ENCODE measurements around the gene GTF3C4. TPM values are rescaled to one million over a fixed set of nuclear protein-coding genes. Genes with fewer than 3 reads are reported as not detected.

Gene GTF3C4
- total and polyA plus RNA-seq, 2 experiments from 2014 or later, result 9.5 to 39.6 TPM

- TF ChIP-seq ZNF462 (CRISPR knock-in tag; IDR thresholded peaks at IDR 0.05), result no peak
- TF ChIP-seq ZNF114 (CRISPR knock-in tag; IDR thresholded peaks at IDR 0.05), result no peak
Measured at GRCh38 chr9:132645711-132646110, 24.6 kb upstream of the GTF3C4 start (continued).

- no peak overlapping the region for H3K27ac ChIP-seq (ENCODE audit: low read depth)
- H3K27ac Mint-ChIP-seq, result no peak overlapping the region
- no peak overlapping the region for H3K4me3 Mint-ChIP-seq
Measured at GRCh38 chr9:132646726-132647125, 23.5 kb upstream of the GTF3C4 start.

DNA sequence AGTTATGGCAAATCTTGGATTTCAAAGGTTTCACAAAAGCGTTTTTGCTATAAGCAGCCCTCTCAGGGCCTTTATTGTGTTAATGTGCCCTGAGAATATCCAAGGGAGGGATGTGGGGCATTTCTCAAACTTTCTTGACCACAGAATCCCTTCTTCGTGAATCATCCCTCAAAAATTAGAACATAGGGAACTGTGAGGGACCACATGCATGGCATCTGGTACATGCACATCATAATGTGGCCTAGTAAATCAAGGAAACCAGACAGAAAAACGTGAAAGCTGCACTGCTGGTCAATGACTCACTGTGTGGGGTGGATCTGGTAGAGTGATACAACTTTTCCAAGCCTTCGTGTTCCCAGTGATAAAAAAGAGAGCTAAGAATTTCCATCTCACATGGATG lies 22.9 kb upstream of the GTF3C4 start:
- no peak overlapping the region for H3K27ac Mint-ChIP-seq
- no peaks in the 10 kb centered on the region for H3K27me3 Mint-ChIP-seq (ENCODE audit: insufficient read depth, low read depth, poor library complexity)
- Histone ChIP-seq H3K27ac (ENCODE audit: low read depth) (no peak overlapping the region), H3K27me3 (ENCODE audit: insufficient read depth) (no peaks in the 10 kb centered on the region), H3K36me3 (ENCODE audit: insufficient read depth) (peaks cover 46% of the 10 kb centered on the region), H3F3A (replicated peaks; ENCODE audit: low read depth) (no peaks in the 10 kb centered on the region), H4K20me1 (replicated peaks; ENCODE audit: insufficient read depth) (peaks cover 18% of the 10 kb centered on the region), H3K4me1 (ENCODE audit: insufficient read depth) (no peaks in the 10 kb centered on the region), H3K79me2 (replicated peaks; ENCODE audit: insufficient read depth) (no peaks in the 10 kb centered on the region; the same call in 1 of the 2 replicates), H3K4me2 (no peak overlapping the region), H3K4me3 (no peak overlapping the region), H2AFZ (no peak overlapping the region), H3K9me2 (ENCODE audit: insufficient read depth) (no peaks in the 10 kb centered on the region)
- no peaks in the 10 kb centered on the region for H3K4me1 Mint-ChIP-seq
- peaks cover 77% of the 10 kb centered on the region for H3K36me3 Mint-ChIP-seq (ENCODE audit: low read depth)
- DNase-seq (ENCODE audit: low spot score), result no peak
- H3K9me3 Mint-ChIP-seq, result no peaks in the 10 kb centered on the region
- H3K4me3 Mint-ChIP-seq, result no peak overlapping the region; the same call in 2 of the 3 replicates
- no peak for ATAC-seq
- no peak for TF ChIP-seq ZNF331 (CRISPR knock-in tag; IDR thresholded peaks at IDR 0.05; ENCODE audit: low read depth)
- TF ChIP-seq REST (IDR thresholded peaks at IDR 0.05; ENCODE audit: unreplicated experiment), result no peak
- TF ChIP-seq STAT1 (IDR thresholded peaks at IDR 0.05; ENCODE audit: unreplicated experiment), result no peak
- no peak for TF ChIP-seq JUNB (IDR thresholded peaks at IDR 0.05; ENCODE audit: unreplicated experiment)
- TF ChIP-seq ZNF114 (CRISPR knock-in tag; IDR thresholded peaks at IDR 0.05), result no peak
- no peak for TF ChIP-seq EZH2 (IDR thresholded peaks at IDR 0.05; ENCODE audit: low read depth, unreplicated experiment)
- no peak for TF ChIP-seq CREB1 (CRISPR knock-in tag; IDR thresholded peaks at IDR 0.05; ENCODE audit: low read depth)

More at GRCh38 chr9:132646726-132647125, 23.5 kb upstream of the GTF3C4 start:
- Histone ChIP-seq H3K79me2 (replicated peaks; ENCODE audit: insufficient read depth) (no peaks in the 10 kb centered on the region; the same call in 1 of the 2 replicates), H3K4me2 (no peak overlapping the region), H3K4me3 (no peak overlapping the region), H3K4me1 (ENCODE audit: insufficient read depth) (no peaks in the 10 kb centered on the region), H4K20me1 (replicated peaks; ENCODE audit: insufficient read depth) (peaks cover 18% of the 10 kb centered on the region), H2AFZ (no peak overlapping the region), H3K36me3 (ENCODE audit: insufficient read depth) (peaks cover 46% of the 10 kb centered on the region), H3K27me3 (ENCODE audit: insufficient read depth) (no peaks in the 10 kb centered on the region), H3F3A (replicated peaks; ENCODE audit: low read depth) (no peaks in the 10 kb centered on the region), H3K9me2 (ENCODE audit: insufficient read depth) (no peaks in the 10 kb centered on the region)
- ATAC-seq (no peak), DNase-seq (ENCODE audit: low spot score) (no peak)
- Mint-ChIP-seq H3K4me1 (no peaks in the 10 kb centered on the region), H3K27me3 (ENCODE audit: insufficient read depth, low read depth, poor library complexity) (no peaks in the 10 kb centered on the region), H3K9me3 (no peaks in the 10 kb centered on the region), H3K36me3 (ENCODE audit: low read depth) (peaks cover 79% of the 10 kb centered on the region)
- no peak for TF ChIP-seq CREB1 (CRISPR knock-in tag; IDR thresholded peaks at IDR 0.05; ENCODE audit: low read depth)
- TF ChIP-seq ZNF114 (CRISPR knock-in tag; IDR thresholded peaks at IDR 0.05), result no peak

Measured in GM23338 (cell line).